NCI-H2196 (cell line): ENCODE measurements around the gene C10orf67.
"Not testable (repeated sequence)": the region's sequence is repeated elsewhere in the genome, so short reads cannot be mapped to it uniquely, and the experiment has no call there.

ENCODE experiments used
- DNase-seq: peaks from one replicate; lab custom pipeline; 2025; ENCODE audit not compliant: unreplicated experiment; lab: John Stamatoyannopoulos, UW

The C10orf67 gene

GRCh38 chr10:23362879-23363792 is 18.5 kb upstream of the C10orf67 start:
- DNase-seq: no peak

- no peak for DNase-seq
Measured at GRCh38 chr10:23362069-23362830, 17.7 kb upstream of the C10orf67 start.

- DNase-seq: no peak
Measured at GRCh38 chr10:23361665-23362064, 17.1 kb upstream of the C10orf67 start.

- DNase-seq: no peak
Measured at GRCh38 chr10:23359692-23360380, 15.2 kb upstream of the C10orf67 start.

GRCh38 chr10:23358357-23358756 is 13.8 kb upstream of the C10orf67 start:
- no peak for DNase-seq

- DNase-seq: no peak
Measured at GRCh38 chr10:23354630-23355279, 10.2 kb upstream of the C10orf67 start.

- DNase-seq: no peak
Measured at GRCh38 chr10:23351926-23352519, 7.4 kb upstream of the C10orf67 start.

- DNase-seq: not testable (repeated sequence)
Measured at GRCh38 chr10:23350706-23351105, 6.1 kb upstream of the C10orf67 start.

- DNase-seq: peak; percentile 31
Measured at GRCh38 chr10:23345861-23346260, 1.3 kb upstream of the C10orf67 start.

- DNase-seq: peak; percentile 82
Measured at GRCh38 chr10:23343591-23344240, 881 bp downstream of the C10orf67 start.

- DNase-seq: no peak
Measured at GRCh38 chr10:23342213-23342884, 2.2 kb downstream of the C10orf67 start.

- DNase-seq: no peak
Measured at GRCh38 chr10:23341004-23341403, 3.6 kb downstream of the C10orf67 start.

GRCh38 chr10:23340354-23340753 is 4.2 kb downstream of the C10orf67 start:
- DNase-seq: no peak

- DNase-seq: no peak
Measured at GRCh38 chr10:23338886-23339285, 5.7 kb downstream of the C10orf67 start.

- DNase-seq: no peak
Measured at GRCh38 chr10:23338155-23338828, 6.3 kb downstream of the C10orf67 start.

GRCh38 chr10:23337616-23338015 is 7.0 kb downstream of the C10orf67 start:
- DNase-seq: no peak

- no peak for DNase-seq
Measured at GRCh38 chr10:23331567-23332301, 12.9 kb downstream of the C10orf67 start.

- DNase-seq: no peak
Measured at GRCh38 chr10:23330948-23331347, 13.6 kb downstream of the C10orf67 start.
